ENCODE results near the gene TMEM196.
"Not testable (repeated sequence)": the region's sequence is repeated elsewhere in the genome, so short reads cannot be mapped to it uniquely, and the experiment has no call there.

The TMEM196 gene

DNA sequence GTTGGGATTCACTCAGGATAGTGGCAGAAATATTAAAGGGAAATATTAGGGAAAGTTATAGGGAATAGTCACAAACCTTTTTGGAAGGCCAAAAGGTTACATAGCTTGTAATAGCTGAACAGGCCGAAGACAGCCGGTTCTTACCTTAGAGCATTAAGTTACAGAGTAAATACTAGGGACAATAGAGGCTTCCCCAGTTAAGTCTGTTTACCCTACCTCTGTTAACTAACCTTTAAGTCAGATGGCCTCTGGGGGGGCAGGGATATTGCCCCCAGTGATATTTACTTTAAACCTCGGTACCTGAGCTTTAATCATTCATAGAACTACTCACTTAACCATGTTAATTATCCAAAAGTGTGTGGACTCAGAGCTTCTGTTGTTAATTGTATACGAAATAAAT is 71.9 kb downstream of the TMEM196 start:
- H3K4me3 ChIP-seq (ENCODE audit: low read depth, low read length) = no peak overlapping the region
- peaks cover 6% of the 10 kb centered on the region for H3K4me1 ChIP-seq (ENCODE audit: control insufficient read depth, insufficient read depth, low read length)
- no peaks in the 10 kb centered on the region for H3K9me3 ChIP-seq (ENCODE audit: control insufficient read depth, insufficient read depth, low read length)
- no peak overlapping the region for H3K9ac ChIP-seq (ENCODE audit: low read depth, low read length)
- H3K36me3 ChIP-seq (ENCODE audit: control insufficient read depth, insufficient read depth, low read length) = no peaks in the 10 kb centered on the region
- H3K27me3 ChIP-seq (ENCODE audit: control insufficient read depth, insufficient read depth, low read length) = no peaks in the 10 kb centered on the region

- Histone ChIP-seq H3K36me3 (ENCODE audit: control insufficient read depth, insufficient read depth, low read length) (no peaks in the 10 kb centered on the region), H3K27me3 (ENCODE audit: control insufficient read depth, insufficient read depth, low read length) (no peaks in the 10 kb centered on the region), H3K4me1 (ENCODE audit: control insufficient read depth, insufficient read depth, low read length) (peaks cover 6% of the 10 kb centered on the region), H3K9ac (ENCODE audit: low read depth, low read length) (no peak overlapping the region), H3K4me3 (ENCODE audit: low read depth, low read length) (no peak overlapping the region), H3K9me3 (ENCODE audit: control insufficient read depth, insufficient read depth, low read length) (no peaks in the 10 kb centered on the region)
Measured at GRCh38 chr7:19700936-19701335, 72.5 kb downstream of the TMEM196 start.

DNA sequence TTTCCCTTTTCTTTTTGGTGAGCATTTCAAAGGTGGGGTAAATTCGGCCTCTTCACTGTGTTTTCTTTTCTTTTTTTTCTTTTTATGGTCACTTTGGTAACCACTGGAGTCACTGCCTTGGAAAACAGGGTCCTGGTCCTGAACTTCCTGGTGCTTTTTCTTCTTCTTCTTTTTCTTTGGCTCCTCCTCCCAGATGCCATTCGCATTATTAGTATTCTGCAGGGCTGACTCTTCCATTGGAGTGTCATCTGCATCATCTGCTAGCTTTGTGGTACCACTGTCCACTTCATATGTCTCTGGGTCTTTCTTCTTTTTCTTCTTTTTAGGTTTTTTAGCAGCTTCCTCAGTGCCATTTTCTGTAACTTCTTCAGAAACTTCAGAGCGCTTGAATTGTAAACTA is 75.1 kb downstream of the TMEM196 start:
- no peaks in the 10 kb centered on the region for H3K27me3 ChIP-seq (ENCODE audit: control insufficient read depth, insufficient read depth, low read length)
- H3K4me1 ChIP-seq (ENCODE audit: control insufficient read depth, insufficient read depth, low read length) = no peaks in the 10 kb centered on the region
- no peak overlapping the region for H3K9ac ChIP-seq (ENCODE audit: low read depth, low read length)
- no peak overlapping the region for H3K4me3 ChIP-seq (ENCODE audit: low read depth, low read length)
- no peaks in the 10 kb centered on the region for H3K9me3 ChIP-seq (ENCODE audit: control insufficient read depth, insufficient read depth, low read length)
- no peaks in the 10 kb centered on the region for H3K36me3 ChIP-seq (ENCODE audit: control insufficient read depth, insufficient read depth, low read length)

DNA sequence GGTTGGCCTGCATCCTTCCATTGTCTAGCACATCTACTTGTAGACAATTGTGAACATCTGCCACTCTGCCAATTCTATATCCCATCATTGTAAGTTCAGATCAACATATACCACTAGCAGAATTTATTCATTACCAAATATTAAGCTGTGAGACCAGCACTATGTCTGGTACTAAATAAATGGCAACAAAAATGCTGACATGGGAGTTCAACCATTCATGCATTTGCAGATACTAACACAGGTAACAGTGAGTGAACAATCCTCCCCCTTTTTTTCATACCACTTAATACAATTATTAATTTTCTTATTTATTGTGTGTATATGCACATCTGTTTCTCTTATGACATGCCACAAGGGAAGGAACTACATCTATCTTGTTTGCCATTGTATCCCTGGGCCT is 76.5 kb downstream of the TMEM196 start:
- H3K9ac ChIP-seq (ENCODE audit: low read depth, low read length) = no peak overlapping the region
- H3K36me3 ChIP-seq (ENCODE audit: control insufficient read depth, insufficient read depth, low read length) = no peaks in the 10 kb centered on the region
- H3K9me3 ChIP-seq (ENCODE audit: control insufficient read depth, insufficient read depth, low read length) = no peaks in the 10 kb centered on the region
- H3K4me3 ChIP-seq (ENCODE audit: low read depth, low read length) = no peak overlapping the region
- no peaks in the 10 kb centered on the region for H3K4me1 ChIP-seq (ENCODE audit: control insufficient read depth, insufficient read depth, low read length)
- no peaks in the 10 kb centered on the region for H3K27me3 ChIP-seq (ENCODE audit: control insufficient read depth, insufficient read depth, low read length)

- Histone ChIP-seq H3K9me3 (ENCODE audit: control insufficient read depth, insufficient read depth, low read length) (no peaks in the 10 kb centered on the region), H3K27me3 (ENCODE audit: control insufficient read depth, insufficient read depth, low read length) (no peaks in the 10 kb centered on the region), H3K4me3 (ENCODE audit: low read depth, low read length) (no peak overlapping the region), H3K9ac (ENCODE audit: low read depth, low read length) (no peak overlapping the region), H3K36me3 (ENCODE audit: control insufficient read depth, insufficient read depth, low read length) (no peaks in the 10 kb centered on the region), H3K4me1 (ENCODE audit: control insufficient read depth, insufficient read depth, low read length) (peaks cover 4% of the 10 kb centered on the region)
Measured at GRCh38 chr7:19692111-19692828, 81.1 kb downstream of the TMEM196 start.

GRCh38 chr7:19690736-19691135 is 82.7 kb downstream of the TMEM196 start:
- Histone ChIP-seq H3K9me3 (ENCODE audit: control insufficient read depth, insufficient read depth, low read length) (no peaks in the 10 kb centered on the region), H3K9ac (ENCODE audit: low read depth, low read length) (no peak overlapping the region), H3K27me3 (ENCODE audit: control insufficient read depth, insufficient read depth, low read length) (no peaks in the 10 kb centered on the region), H3K4me3 (ENCODE audit: low read depth, low read length) (no peak overlapping the region), H3K4me1 (ENCODE audit: control insufficient read depth, insufficient read depth, low read length) (peaks cover 4% of the 10 kb centered on the region), H3K36me3 (ENCODE audit: control insufficient read depth, insufficient read depth, low read length) (no peaks in the 10 kb centered on the region)

DNA sequence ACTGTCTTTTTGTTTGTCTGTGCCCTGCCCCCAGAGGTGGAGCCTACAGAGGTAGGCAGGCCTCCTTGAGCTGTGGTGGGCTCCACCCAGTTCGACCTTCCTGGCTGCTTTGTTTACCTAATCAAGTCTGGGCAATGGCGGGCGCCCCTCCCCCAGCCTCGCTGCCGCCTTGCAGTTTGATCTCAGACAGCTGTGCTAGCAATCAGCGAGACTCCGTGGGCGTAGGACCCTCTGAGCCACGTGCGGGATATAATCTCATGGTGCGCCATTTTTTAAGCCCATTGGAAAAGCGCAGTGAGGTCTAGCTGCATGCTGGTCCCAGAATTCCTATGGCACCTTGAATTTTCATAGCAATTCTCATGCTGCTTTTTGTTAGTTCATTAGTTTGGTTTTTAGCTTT is 84.3 kb downstream of the TMEM196 start:
- H3K36me3 ChIP-seq (ENCODE audit: control insufficient read depth, insufficient read depth, low read length) = not testable (repeated sequence)
- peak overlapping the region; percentile 27 for H3K4me3 ChIP-seq (ENCODE audit: low read depth, low read length)

DNA sequence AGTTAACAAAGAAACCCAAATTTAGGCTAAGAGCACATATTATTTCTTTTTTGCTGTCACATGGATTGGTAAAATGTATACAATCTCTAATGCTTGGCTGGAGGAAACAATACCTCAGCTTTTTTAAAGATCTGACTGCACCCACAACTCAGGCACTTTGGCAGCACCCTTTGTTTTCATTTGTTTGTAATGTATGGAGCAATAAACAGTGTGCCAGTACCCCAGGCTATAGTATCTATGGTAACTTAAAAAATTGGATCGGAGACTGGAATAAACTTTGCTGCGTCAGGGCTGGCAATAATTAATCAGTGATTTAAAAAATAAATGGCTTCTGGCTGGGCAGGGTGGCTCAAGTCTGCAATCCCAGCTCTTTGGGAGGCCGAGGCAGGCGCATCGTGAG is 91.8 kb downstream of the TMEM196 start:
- Histone ChIP-seq H3K9me3 (ENCODE audit: control insufficient read depth, insufficient read depth, low read length) (no peaks in the 10 kb centered on the region), H3K36me3 (ENCODE audit: control insufficient read depth, insufficient read depth, low read length) (no peaks in the 10 kb centered on the region), H3K9ac (ENCODE audit: low read depth, low read length) (no peak overlapping the region), H3K4me3 (ENCODE audit: low read depth, low read length) (no peak overlapping the region), H3K27me3 (ENCODE audit: control insufficient read depth, insufficient read depth, low read length) (no peaks in the 10 kb centered on the region), H3K4me1 (ENCODE audit: control insufficient read depth, insufficient read depth, low read length) (no peaks in the 10 kb centered on the region)

More for the DNA sequence above, 84.3 kb downstream of the TMEM196 start:
- H3K27me3 ChIP-seq (ENCODE audit: control insufficient read depth, insufficient read depth, low read length); H3K4me1 ChIP-seq (ENCODE audit: control insufficient read depth, insufficient read depth, low read length); H3K9ac ChIP-seq (ENCODE audit: low read depth, low read length); H3K9me3 ChIP-seq (ENCODE audit: control insufficient read depth, insufficient read depth, low read length): not testable (repeated sequence)

GRCh38 chr7:19677180-19677579 is 96.2 kb downstream of the TMEM196 start:
- Histone ChIP-seq H3K36me3 (ENCODE audit: control insufficient read depth, insufficient read depth, low read length) (no peaks in the 10 kb centered on the region), H3K9ac (ENCODE audit: low read depth, low read length) (no peak overlapping the region), H3K27me3 (ENCODE audit: control insufficient read depth, insufficient read depth, low read length) (no peaks in the 10 kb centered on the region), H3K4me1 (ENCODE audit: control insufficient read depth, insufficient read depth, low read length) (no peaks in the 10 kb centered on the region), H3K4me3 (ENCODE audit: low read depth, low read length) (no peak overlapping the region), H3K9me3 (ENCODE audit: control insufficient read depth, insufficient read depth, low read length) (no peaks in the 10 kb centered on the region)

- Histone ChIP-seq H3K4me3 (ENCODE audit: low read depth, low read length) (no peak overlapping the region), H3K27me3 (ENCODE audit: control insufficient read depth, insufficient read depth, low read length) (no peaks in the 10 kb centered on the region), H3K4me1 (ENCODE audit: control insufficient read depth, insufficient read depth, low read length) (no peaks in the 10 kb centered on the region), H3K9ac (ENCODE audit: low read depth, low read length) (no peak overlapping the region), H3K9me3 (ENCODE audit: control insufficient read depth, insufficient read depth, low read length) (no peaks in the 10 kb centered on the region), H3K36me3 (ENCODE audit: control insufficient read depth, insufficient read depth, low read length) (no peaks in the 10 kb centered on the region)
Measured at GRCh38 chr7:19675816-19676215, 97.6 kb downstream of the TMEM196 start.

- no peaks in the 10 kb centered on the region for H3K9me3 ChIP-seq (ENCODE audit: control insufficient read depth, insufficient read depth, low read length)
- H3K4me1 ChIP-seq (ENCODE audit: control insufficient read depth, insufficient read depth, low read length) = no peaks in the 10 kb centered on the region
- H3K4me3 ChIP-seq (ENCODE audit: low read depth, low read length) = no peak overlapping the region
- no peaks in the 10 kb centered on the region for H3K36me3 ChIP-seq (ENCODE audit: control insufficient read depth, insufficient read depth, low read length)
- no peaks in the 10 kb centered on the region for H3K27me3 ChIP-seq (ENCODE audit: control insufficient read depth, insufficient read depth, low read length)
- no peak overlapping the region for H3K9ac ChIP-seq (ENCODE audit: low read depth, low read length)
Measured at GRCh38 chr7:19674266-19674960, 99.0 kb downstream of the TMEM196 start.

DNA sequence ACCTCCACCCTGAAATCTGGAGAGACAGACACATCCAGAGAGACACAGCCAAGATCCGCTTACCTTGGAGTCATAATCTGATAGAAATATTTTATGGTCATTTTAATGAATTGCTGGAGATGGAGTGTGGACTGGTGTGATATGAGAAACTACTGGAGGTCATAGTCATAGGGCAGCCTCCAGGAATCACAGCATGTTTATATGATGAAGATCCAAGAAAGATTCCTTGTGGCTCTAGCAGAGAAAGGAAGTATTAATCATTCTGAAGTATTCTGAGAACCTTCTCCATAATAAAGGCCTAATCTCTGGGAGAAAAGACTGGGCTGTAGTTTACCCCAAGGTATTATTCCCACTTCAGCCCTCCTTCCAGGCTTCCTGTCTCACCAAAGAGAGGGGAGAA is 102.6 kb downstream of the TMEM196 start:
- Histone ChIP-seq H3K4me3 (ENCODE audit: low read depth, low read length) (no peak overlapping the region), H3K27me3 (ENCODE audit: control insufficient read depth, insufficient read depth, low read length) (no peaks in the 10 kb centered on the region), H3K4me1 (ENCODE audit: control insufficient read depth, insufficient read depth, low read length) (no peaks in the 10 kb centered on the region), H3K36me3 (ENCODE audit: control insufficient read depth, insufficient read depth, low read length) (no peaks in the 10 kb centered on the region), H3K9ac (ENCODE audit: low read depth, low read length) (no peak overlapping the region), H3K9me3 (ENCODE audit: control insufficient read depth, insufficient read depth, low read length) (no peaks in the 10 kb centered on the region)

Measured in iPS-15b (cell line).